Measurements from ENCODE around the gene SUSD3.

SUSD3 gene

GRCh38 chr9:93030642-93031628 is 27.6 kb upstream of the SUSD3 start:
- no peaks in the 10 kb centered on the region for H3K4me1 ChIP-seq (ENCODE audit: insufficient read depth, low read length)
- no peaks in the 10 kb centered on the region for H3K36me3 ChIP-seq (ENCODE audit: insufficient read depth, low read length)
- no peaks in the 10 kb centered on the region for H3K27me3 ChIP-seq (ENCODE audit: control insufficient read depth in 1 of 2, insufficient read depth in 2 of 2, low read length in 2 of 2)
- H3K9ac ChIP-seq (ENCODE audit: low read length): no peak overlapping the region
- H3K4me3 ChIP-seq (ENCODE audit: low read depth in 1 of 2, low read length in 2 of 2): no peak overlapping the region
- H3K27ac ChIP-seq (ENCODE audit: low read depth, low read length): no peak overlapping the region
- H3K9me3 ChIP-seq (ENCODE audit: low read length): no peaks in the 10 kb centered on the region

GRCh38 chr9:93031629-93032430 is 26.7 kb upstream of the SUSD3 start:
- Histone ChIP-seq H3K36me3 (ENCODE audit: insufficient read depth, low read length) (no peaks in the 10 kb centered on the region), H3K4me3 (ENCODE audit: low read depth in 1 of 2, low read length in 2 of 2) (no peak overlapping the region), H3K9me3 (ENCODE audit: low read length) (no peaks in the 10 kb centered on the region), H3K27ac (ENCODE audit: low read depth, low read length) (no peak overlapping the region), H3K4me1 (ENCODE audit: insufficient read depth, low read length) (no peaks in the 10 kb centered on the region), H3K27me3 (ENCODE audit: control insufficient read depth in 1 of 2, insufficient read depth in 2 of 2, low read length in 2 of 2) (no peaks in the 10 kb centered on the region), H3K9ac (ENCODE audit: low read length) (no peak overlapping the region)

- Histone ChIP-seq H3K27ac (ENCODE audit: low read depth, low read length) (no peak overlapping the region), H3K4me3 (ENCODE audit: low read depth in 1 of 2, low read length in 2 of 2) (no peak overlapping the region), H3K4me1 (ENCODE audit: insufficient read depth, low read length) (no peaks in the 10 kb centered on the region), H3K36me3 (ENCODE audit: insufficient read depth, low read length) (no peaks in the 10 kb centered on the region), H3K27me3 (ENCODE audit: control insufficient read depth in 1 of 2, insufficient read depth in 2 of 2, low read length in 2 of 2) (no peaks in the 10 kb centered on the region), H3K9ac (ENCODE audit: low read length) (no peak overlapping the region), H3K9me3 (ENCODE audit: low read length) (no peaks in the 10 kb centered on the region)
These were observed 26.0 kb upstream of the SUSD3 start for GRCh38 chr9:93032545-93032944.

GRCh38 chr9:93033531-93033930 is 25.0 kb upstream of the SUSD3 start:
- H3K27me3 ChIP-seq (ENCODE audit: control insufficient read depth in 1 of 2, insufficient read depth in 2 of 2, low read length in 2 of 2): no peaks in the 10 kb centered on the region
- no peaks in the 10 kb centered on the region for H3K4me1 ChIP-seq (ENCODE audit: insufficient read depth, low read length)
- H3K9ac ChIP-seq (ENCODE audit: low read length): no peak overlapping the region
- no peak overlapping the region for H3K4me3 ChIP-seq (ENCODE audit: low read depth in 1 of 2, low read length in 2 of 2)
- H3K36me3 ChIP-seq (ENCODE audit: insufficient read depth, low read length): no peaks in the 10 kb centered on the region
- no peak overlapping the region for H3K27ac ChIP-seq (ENCODE audit: low read depth, low read length)
- no peaks in the 10 kb centered on the region for H3K9me3 ChIP-seq (ENCODE audit: low read length)

GRCh38 chr9:93035106-93035660 is 23.3 kb upstream of the SUSD3 start:
- no peaks in the 10 kb centered on the region for H3K9me3 ChIP-seq (ENCODE audit: low read length)
- no peak overlapping the region for H3K27ac ChIP-seq (ENCODE audit: low read depth, low read length)
- no peak overlapping the region for H3K9ac ChIP-seq (ENCODE audit: low read length)
- H3K4me3 ChIP-seq (ENCODE audit: low read depth in 1 of 2, low read length in 2 of 2): no peak overlapping the region
- H3K4me1 ChIP-seq (ENCODE audit: insufficient read depth, low read length): no peaks in the 10 kb centered on the region
- H3K36me3 ChIP-seq (ENCODE audit: insufficient read depth, low read length): no peaks in the 10 kb centered on the region
- H3K27me3 ChIP-seq (ENCODE audit: control insufficient read depth in 1 of 2, insufficient read depth in 2 of 2, low read length in 2 of 2): no peaks in the 10 kb centered on the region

- Histone ChIP-seq H3K4me3 (ENCODE audit: low read depth in 1 of 2, low read length in 2 of 2) (no peak overlapping the region), H3K9ac (ENCODE audit: low read length) (no peak overlapping the region), H3K4me1 (ENCODE audit: insufficient read depth, low read length) (no peaks in the 10 kb centered on the region), H3K27ac (ENCODE audit: low read depth, low read length) (no peak overlapping the region), H3K36me3 (ENCODE audit: insufficient read depth, low read length) (no peaks in the 10 kb centered on the region), H3K27me3 (ENCODE audit: control insufficient read depth in 1 of 2, insufficient read depth in 2 of 2, low read length in 2 of 2) (no peaks in the 10 kb centered on the region), H3K9me3 (ENCODE audit: low read length) (no peaks in the 10 kb centered on the region)
These were observed 22.6 kb upstream of the SUSD3 start for GRCh38 chr9:93035821-93036351.

GRCh38 chr9:93036887-93037475 is 21.5 kb upstream of the SUSD3 start:
- Histone ChIP-seq H3K9me3 (ENCODE audit: low read length) (no peaks in the 10 kb centered on the region), H3K4me3 (ENCODE audit: low read depth in 1 of 2, low read length in 2 of 2) (no peak overlapping the region), H3K4me1 (ENCODE audit: insufficient read depth, low read length) (no peaks in the 10 kb centered on the region), H3K9ac (ENCODE audit: low read length) (no peak overlapping the region), H3K27me3 (ENCODE audit: control insufficient read depth in 1 of 2, insufficient read depth in 2 of 2, low read length in 2 of 2) (no peaks in the 10 kb centered on the region), H3K36me3 (ENCODE audit: insufficient read depth, low read length) (no peaks in the 10 kb centered on the region), H3K27ac (ENCODE audit: low read depth, low read length) (no peak overlapping the region)

GRCh38 chr9:93037476-93037971 is 21.0 kb upstream of the SUSD3 start:
- Histone ChIP-seq H3K27me3 (ENCODE audit: control insufficient read depth in 1 of 2, insufficient read depth in 2 of 2, low read length in 2 of 2) (no peaks in the 10 kb centered on the region), H3K36me3 (ENCODE audit: insufficient read depth, low read length) (no peaks in the 10 kb centered on the region), H3K27ac (ENCODE audit: low read depth, low read length) (no peak overlapping the region)

GRCh38 chr9:93038918-93039317 is 19.6 kb upstream of the SUSD3 start:
- Histone ChIP-seq H3K36me3 (ENCODE audit: insufficient read depth, low read length) (no peaks in the 10 kb centered on the region), H3K4me3 (ENCODE audit: low read depth in 1 of 2, low read length in 2 of 2) (no peak overlapping the region), H3K9me3 (ENCODE audit: low read length) (no peaks in the 10 kb centered on the region), H3K4me1 (ENCODE audit: insufficient read depth, low read length) (no peaks in the 10 kb centered on the region), H3K27ac (ENCODE audit: low read depth, low read length) (no peak overlapping the region), H3K27me3 (ENCODE audit: control insufficient read depth in 1 of 2, insufficient read depth in 2 of 2, low read length in 2 of 2) (no peaks in the 10 kb centered on the region), H3K9ac (ENCODE audit: low read length) (no peak overlapping the region)

More at GRCh38 chr9:93037476-93037971, 21.0 kb upstream of the SUSD3 start:
- Histone ChIP-seq H3K9ac (ENCODE audit: low read length) (no peak overlapping the region), H3K4me3 (ENCODE audit: low read depth in 1 of 2, low read length in 2 of 2) (no peak overlapping the region), H3K4me1 (ENCODE audit: insufficient read depth, low read length) (no peaks in the 10 kb centered on the region), H3K9me3 (ENCODE audit: low read length) (no peaks in the 10 kb centered on the region)

GRCh38 chr9:93039456-93039855 is 19.0 kb upstream of the SUSD3 start:
- no peak overlapping the region for H3K27ac ChIP-seq (ENCODE audit: low read depth, low read length)

GRCh38 chr9:93039976-93040375 is 18.5 kb upstream of the SUSD3 start:
- Histone ChIP-seq H3K27ac (ENCODE audit: low read depth, low read length) (no peak overlapping the region), H3K4me3 (ENCODE audit: low read depth in 1 of 2, low read length in 2 of 2) (no peak overlapping the region), H3K4me1 (ENCODE audit: insufficient read depth, low read length) (no peaks in the 10 kb centered on the region), H3K27me3 (ENCODE audit: control insufficient read depth in 1 of 2, insufficient read depth in 2 of 2, low read length in 2 of 2) (no peaks in the 10 kb centered on the region), H3K9ac (ENCODE audit: low read length) (no peak overlapping the region), H3K9me3 (ENCODE audit: low read length) (no peaks in the 10 kb centered on the region), H3K36me3 (ENCODE audit: insufficient read depth, low read length) (no peaks in the 10 kb centered on the region)

More at GRCh38 chr9:93039456-93039855, 19.0 kb upstream of the SUSD3 start:
- Histone ChIP-seq H3K4me3 (ENCODE audit: low read depth in 1 of 2, low read length in 2 of 2) (no peak overlapping the region), H3K9me3 (ENCODE audit: low read length) (no peaks in the 10 kb centered on the region), H3K4me1 (ENCODE audit: insufficient read depth, low read length) (no peaks in the 10 kb centered on the region), H3K36me3 (ENCODE audit: insufficient read depth, low read length) (no peaks in the 10 kb centered on the region), H3K27me3 (ENCODE audit: control insufficient read depth in 1 of 2, insufficient read depth in 2 of 2, low read length in 2 of 2) (no peaks in the 10 kb centered on the region), H3K9ac (ENCODE audit: low read length) (no peak overlapping the region)

All from muscle layer of colon (tissue), 2 donors.